KOPT-K1 (cell line): Measurements from ENCODE around the gene ERP44.
A peak's percentile ranks its signal among the peaks of the same experiment; 100 is the strongest.
"Not testable (repeated sequence)": the region's sequence is repeated elsewhere in the genome, so short reads cannot be mapped to it uniquely, and the experiment has no call there.

ENCODE experiments used
- H3K27ac ChIP-seq: fragments of 200-600 bp; sonication (generic); 2 replicates; pipeline ENCODE4 v1.5.1; 2016; ENCODE audit warnings: antibody characterized with exemption, mild to moderate bottlenecking, low read depth, low read length; ENCODE audit not compliant: poor library complexity, severe bottlenecking
- H3K36me3 ChIP-seq: fragments of 200-600 bp; sonication (generic); 2 replicates; pipeline ENCODE4 v1.5.1; 2017; ENCODE audit warnings: antibody characterized with exemption, mild to moderate bottlenecking, low read length, moderate library complexity; ENCODE audit not compliant: insufficient read depth
- H3K9me3 ChIP-seq: fragments of 200-600 bp; sonication (generic); 2 replicates; pipeline ENCODE4 v1.5.1; 2017; ENCODE audit warnings: antibody characterized with exemption, low read length, mild to moderate bottlenecking; ENCODE audit not compliant: insufficient read depth, poor library complexity, severe bottlenecking

ERP44 gene

DNA sequence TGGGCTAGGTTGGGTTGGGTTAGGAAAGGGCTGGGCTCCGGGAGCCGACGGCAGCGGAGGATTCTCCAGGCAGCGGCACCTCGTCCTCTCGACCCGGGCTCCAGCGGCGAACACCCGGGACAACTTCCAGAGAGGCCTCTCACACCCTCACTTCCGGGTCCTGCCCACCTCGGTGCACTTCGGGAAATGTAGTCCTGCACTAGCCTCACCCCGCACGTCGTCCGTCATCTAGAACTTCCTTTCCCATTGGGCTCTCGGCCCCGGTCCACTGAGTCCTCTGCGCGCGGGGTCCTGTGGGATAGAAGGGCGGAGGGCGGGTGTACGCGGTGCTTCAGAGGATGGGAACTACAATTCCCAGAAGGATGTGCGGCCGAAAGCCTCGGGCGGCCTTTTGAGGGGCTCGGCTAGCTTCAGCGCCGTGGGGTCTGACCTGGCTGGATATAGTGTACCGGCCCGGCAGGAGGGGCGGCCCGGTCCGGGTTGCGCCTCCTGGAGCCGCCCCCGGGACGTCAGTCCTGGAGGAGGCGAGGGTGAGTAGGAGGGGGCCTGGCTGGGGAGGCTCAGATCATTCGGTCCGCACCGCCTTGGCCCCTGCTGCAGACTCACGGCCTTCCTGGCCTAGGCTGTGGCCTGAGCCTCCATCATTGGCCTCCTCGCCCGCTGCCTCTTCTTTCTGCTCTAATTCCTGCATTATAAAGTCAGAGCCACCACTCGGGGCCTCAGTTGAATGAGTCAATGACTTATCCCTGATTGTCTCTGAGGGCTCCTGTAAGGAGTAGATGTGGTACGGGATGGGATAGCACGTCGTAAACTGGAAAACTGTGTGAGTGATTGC lies at the start of gene ERP44, which contains the start of gene INVS:
TSS of gene ERP44 (minus strand) at position 114 of the 835 bp plus-strand sequence. CDS start 160 bp downstream, outside the sequence.
TSS of gene INVS (plus strand) at position 357 of the 835 bp plus-strand sequence. CDS start 5,279 bp downstream, outside the sequence.
- Histone ChIP-seq H3K36me3 (peaks cover 3% of the 10 kb centered on the region; the same call in 1 of the 2 replicates), H3K9me3 (no peaks in the 10 kb centered on the region), H3K27ac (peak within 1 kb of the TSS; percentile 71)

DNA sequence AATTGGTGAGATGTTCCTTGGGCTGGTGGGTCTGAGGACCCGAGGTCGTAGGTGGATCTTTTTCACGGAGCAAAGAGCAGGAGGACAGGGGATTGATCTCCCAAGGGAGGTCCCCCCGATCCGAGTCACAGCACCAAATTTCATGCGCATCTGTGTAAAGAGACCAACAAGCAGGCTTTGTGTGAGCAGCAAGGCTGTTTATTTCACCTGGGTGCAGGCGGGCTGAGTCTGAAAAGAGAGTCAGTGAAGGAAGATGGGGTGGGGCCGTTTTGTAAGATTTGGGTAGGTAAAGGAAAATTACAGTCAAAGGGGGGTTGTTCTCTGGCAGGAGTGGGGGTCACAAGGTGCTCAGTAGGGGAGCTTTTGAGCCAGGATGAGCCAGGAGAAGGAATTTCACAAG lies 47.2 kb upstream of the ERP44 start:
- H3K36me3 ChIP-seq, H3K9me3 ChIP-seq, H3K27ac ChIP-seq: not testable (repeated sequence)

DNA sequence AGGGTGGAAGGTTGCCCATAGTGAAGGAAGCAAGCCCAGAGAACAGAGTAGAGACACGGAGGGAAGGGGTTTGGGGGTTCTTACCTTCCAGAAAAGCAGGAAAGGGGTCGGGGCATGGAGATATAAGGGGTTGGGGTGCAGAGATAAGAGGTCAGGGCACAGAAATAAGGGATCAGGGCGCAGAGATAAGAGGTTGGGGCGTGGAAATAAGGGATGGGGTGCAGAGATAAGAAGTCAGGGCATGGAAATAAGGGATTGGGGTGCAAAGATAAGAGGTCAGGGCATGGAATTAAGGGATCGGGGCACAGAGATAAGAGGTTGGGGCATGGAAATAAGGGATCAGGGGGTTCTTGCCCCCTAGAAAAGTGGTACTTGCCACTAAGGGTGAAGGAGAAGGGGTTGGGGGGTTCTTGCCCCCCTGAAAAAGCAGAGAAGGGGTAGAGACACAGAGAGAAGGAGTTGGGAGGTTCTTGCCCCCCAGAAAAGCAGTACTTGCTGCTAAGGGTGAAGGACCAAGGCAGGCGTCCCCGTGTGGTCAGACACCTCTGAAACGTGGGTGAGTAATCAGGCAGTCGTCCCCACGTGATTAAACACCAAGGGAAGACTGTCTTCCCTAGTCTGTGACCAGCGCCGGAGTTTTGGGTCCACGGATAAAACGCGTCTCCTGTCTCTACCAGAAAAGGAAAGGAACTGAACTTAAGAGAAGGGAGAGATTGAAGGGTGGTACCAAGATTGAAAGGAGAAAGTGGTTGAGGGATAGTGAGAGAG lies 46.6 kb upstream of the ERP44 start:
- H3K27ac ChIP-seq, H3K9me3 ChIP-seq: not testable (repeated sequence)

DNA sequence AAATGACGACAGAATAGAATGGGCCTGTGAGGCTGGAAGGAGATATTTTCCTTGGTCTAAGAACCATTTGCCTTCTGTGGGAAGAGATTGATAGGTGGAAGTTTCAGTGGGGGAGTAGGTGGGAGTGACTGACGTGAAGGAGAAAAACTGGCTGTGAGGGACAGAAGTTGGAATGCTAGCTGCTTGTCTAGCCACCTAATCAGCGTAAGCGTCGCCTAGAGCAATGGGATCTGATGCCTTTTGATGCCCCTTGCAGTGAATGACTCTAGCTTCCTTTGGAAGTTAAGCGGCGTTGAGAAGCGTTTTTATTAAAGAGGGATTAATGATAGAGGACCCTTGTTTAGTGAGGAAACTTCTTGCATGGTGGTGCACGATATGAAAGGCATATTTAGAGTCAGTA lies 43.1 kb upstream of the ERP44 start:
- not testable (repeated sequence) for H3K36me3 ChIP-seq, H3K27ac ChIP-seq, H3K9me3 ChIP-seq

More for the DNA sequence above, 46.6 kb upstream of the ERP44 start:
- not testable (repeated sequence) for H3K36me3 ChIP-seq

DNA sequence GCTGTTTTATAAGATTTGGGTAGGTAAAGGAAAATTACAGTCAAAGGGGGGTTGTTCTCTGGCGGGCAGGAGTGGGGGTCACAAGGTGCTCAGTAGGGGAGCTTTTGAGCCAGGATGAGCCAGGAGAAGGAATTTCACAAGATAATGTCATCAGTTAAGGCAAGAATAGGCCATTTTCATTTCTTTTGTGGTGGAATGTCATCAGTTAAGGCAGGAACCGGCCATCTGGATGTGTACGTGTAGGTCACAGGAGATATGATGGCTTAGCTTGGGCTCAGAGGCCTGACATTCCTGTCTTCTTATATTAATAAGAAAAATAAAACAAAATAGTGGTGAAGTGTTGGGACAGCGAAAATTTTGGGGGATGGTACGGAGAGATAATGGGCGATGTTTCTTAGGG lies 41.5 kb upstream of the ERP44 start:
- not testable (repeated sequence) for H3K27ac ChIP-seq, H3K9me3 ChIP-seq, H3K36me3 ChIP-seq

DNA sequence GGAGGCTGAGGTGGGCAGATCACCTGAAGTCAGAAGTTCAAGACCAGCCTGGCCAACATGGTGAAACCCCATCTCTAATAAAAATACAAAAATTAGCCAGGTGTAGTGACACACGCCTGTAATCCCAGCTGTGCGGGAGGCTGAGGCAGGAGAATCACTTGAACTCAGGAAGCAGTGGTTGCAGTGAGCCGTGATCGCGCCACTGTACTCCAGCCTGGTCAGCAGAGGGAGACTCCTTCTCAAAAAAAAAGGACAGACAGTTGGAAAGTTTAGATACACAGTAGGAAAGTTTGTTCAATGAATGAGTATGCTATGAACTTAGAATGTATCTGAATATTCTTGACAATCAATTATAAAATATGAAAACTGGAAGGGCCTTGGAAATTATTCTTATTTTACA lies 38.0 kb upstream of the ERP44 start:
- peaks cover 11% of the 10 kb centered on the region for H3K36me3 ChIP-seq
- H3K9me3 ChIP-seq: not testable (repeated sequence)

DNA sequence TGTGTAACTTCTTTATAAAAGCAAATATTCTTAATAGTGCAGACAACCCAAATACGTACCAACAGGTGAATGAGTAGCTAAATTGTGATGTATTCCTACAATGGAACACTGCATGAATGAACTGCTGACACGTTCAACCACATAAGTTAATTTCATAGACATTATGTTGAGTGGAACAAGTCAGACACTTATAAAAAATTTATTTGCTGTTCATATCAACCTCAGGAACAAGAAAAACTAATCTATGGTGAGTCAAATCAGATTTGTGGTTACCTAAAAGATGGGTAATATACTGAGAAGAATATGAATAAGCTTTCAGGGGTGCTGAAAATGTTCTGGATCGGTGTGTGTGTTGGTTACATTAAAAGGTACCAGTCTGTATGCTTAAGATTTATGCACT lies 35.9 kb upstream of the ERP44 start:
- no peak overlapping the region for H3K27ac ChIP-seq
- H3K9me3 ChIP-seq: no peaks in the 10 kb centered on the region
- peaks cover 13% of the 10 kb centered on the region for H3K36me3 ChIP-seq

More for the DNA sequence above, 38.0 kb upstream of the ERP44 start:
- H3K27ac ChIP-seq: not testable (repeated sequence)

DNA sequence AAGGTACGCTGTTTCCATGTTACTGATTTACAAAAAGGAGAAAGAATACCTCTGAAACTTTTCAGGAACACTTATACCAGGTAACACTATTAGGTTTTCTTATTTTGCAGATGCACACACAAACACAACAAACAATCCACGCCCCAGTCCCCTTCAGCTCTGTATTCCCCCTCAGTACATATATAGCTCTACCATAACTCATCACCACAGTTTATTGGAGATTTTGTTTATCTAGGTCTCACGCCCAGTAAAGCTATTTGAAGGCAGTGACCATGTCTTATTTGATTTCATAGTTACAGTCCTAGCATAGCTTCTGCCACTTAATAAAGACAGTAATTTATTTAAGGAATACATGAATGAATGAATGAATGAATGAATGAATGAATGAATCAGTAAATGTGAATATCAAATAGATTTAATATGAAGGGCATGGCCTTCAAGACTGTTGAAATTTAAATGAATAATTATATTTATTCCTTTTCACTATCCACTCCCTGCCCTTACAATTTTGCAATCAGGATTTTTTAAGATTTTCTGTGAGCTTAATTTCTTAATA lies 33.2 kb upstream of the ERP44 start:
- H3K9me3 ChIP-seq: no peaks in the 10 kb centered on the region
- H3K36me3 ChIP-seq: peaks cover 20% of the 10 kb centered on the region
- H3K27ac ChIP-seq: no peak overlapping the region

DNA sequence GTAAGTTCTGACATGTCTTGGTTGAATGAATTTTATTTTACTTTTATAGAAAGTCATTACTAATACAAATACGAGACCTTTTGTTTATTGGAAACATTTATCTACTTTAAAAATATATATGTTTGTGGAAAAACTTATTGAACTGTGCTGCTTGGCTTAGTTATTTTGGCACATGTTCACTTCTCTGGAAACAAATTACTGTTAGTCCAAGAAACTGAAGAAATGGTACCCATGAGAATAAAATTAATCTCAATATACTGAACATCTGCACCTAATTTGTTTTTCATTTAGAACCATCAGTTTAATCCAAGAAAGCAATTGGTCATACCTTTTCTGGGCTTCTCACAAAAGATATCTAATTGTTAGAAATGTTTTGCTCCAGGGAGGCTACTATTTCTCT lies 32.4 kb upstream of the ERP44 start:
- peaks cover 20% of the 10 kb centered on the region for H3K36me3 ChIP-seq
- no peak overlapping the region for H3K27ac ChIP-seq

DNA sequence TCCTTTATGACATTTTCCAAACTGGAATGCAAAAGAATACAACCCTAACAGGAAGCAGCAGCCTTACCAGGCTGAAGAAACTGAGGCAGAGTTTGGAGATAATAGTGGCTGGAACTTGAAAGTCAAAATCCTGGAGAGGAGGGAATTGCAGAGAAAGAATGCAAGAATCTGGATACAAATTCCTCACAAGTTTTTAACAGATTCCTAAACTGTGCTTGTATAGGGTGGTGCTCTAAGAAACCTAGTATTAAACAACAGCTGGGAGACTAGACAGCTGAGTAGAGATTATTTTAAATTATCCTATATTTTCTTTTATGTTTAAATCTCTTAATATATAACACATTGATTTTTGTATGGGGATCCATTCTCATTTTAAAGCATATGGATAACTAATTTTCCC lies 31.0 kb upstream of the ERP44 start:
- Histone ChIP-seq H3K36me3 (peaks cover 20% of the 10 kb centered on the region), H3K9me3 (no peaks in the 10 kb centered on the region), H3K27ac (no peak overlapping the region)

More for the DNA sequence above, 32.4 kb upstream of the ERP44 start:
- no peaks in the 10 kb centered on the region for H3K9me3 ChIP-seq

DNA sequence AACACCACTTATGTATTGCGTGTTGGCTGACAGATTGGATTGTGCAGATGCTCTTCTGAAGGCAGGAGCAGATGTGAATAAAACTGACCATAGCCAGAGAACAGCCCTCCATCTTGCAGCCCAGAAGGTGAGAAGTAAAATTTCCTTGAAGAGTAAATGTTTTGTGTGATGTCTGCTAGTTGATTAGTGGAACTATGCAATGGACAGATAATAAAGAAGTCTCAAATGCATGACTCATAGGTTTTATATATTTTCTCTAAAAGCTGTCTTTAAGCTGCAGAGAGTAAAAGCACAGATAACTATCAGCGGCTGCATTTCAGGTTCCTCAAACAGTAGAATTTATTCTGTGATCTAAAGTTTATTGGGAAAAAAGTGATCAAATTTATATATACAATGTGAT lies 27.6 kb upstream of the ERP44 start:
- H3K9me3 ChIP-seq: no peaks in the 10 kb centered on the region
- no peak overlapping the region for H3K27ac ChIP-seq
- peaks cover 7% of the 10 kb centered on the region for H3K36me3 ChIP-seq

DNA sequence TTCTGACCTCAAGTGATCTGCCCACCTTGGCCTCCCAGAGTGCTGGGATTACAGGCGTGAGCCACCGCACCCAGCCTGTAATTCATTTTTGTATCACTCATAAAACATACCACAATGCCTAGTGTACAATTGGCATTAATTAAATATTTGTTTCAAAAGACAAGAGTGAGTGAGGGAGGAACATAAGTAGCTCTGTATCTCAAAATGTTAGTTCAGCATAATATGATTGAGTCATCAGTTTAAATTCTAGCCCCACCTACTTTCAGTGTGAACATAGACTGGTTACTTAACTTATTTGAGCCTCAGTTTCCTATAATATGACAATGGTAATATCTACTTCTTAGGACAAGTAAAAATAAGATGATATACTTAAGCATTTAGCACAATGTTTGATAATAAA lies 27.1 kb upstream of the ERP44 start:
- H3K36me3 ChIP-seq: peaks cover 7% of the 10 kb centered on the region
- no peaks in the 10 kb centered on the region for H3K9me3 ChIP-seq
- no peak overlapping the region for H3K27ac ChIP-seq

DNA sequence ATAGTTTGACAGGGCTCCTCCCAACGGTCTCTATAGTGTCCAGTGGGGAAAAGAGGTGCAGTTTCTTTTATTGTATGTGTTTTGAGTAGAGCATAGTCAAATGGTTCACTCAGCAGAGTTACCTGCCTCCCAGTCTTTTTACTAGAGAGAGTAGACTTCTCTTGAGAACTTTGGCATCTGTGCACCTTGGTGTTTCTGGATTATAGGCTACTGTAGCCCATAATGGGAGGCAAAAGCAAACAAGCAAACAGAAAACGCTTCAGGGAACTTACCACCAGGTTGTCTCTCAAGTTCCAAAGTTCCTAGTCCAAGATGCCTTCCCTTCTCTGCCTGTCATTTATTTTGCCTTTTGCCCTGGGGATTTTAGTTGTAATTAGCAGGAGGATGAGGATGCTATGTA lies 26.4 kb upstream of the ERP44 start:
- Histone ChIP-seq H3K27ac (no peak overlapping the region), H3K36me3 (peaks cover 7% of the 10 kb centered on the region), H3K9me3 (no peaks in the 10 kb centered on the region)

DNA sequence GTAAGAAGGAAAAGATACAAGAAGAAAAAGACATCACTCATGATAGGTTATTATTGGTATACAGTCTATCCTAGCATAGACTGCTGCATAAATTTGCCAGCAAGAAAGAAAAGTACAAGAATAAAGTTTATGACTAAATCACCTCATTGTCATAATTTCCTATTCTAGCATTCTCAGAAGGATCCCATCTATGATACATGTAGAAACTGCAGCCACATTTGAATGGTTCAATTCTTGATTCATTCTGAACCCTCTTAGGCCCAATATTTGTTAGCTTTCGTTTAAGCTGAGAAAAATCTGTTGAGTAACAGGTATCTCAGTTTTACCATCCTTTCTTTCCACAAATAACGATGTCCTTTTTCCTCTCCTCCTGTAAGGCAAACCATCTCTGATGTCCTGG lies 21.5 kb upstream of the ERP44 start:
- Histone ChIP-seq H3K9me3 (no peaks in the 10 kb centered on the region), H3K27ac (no peak overlapping the region), H3K36me3 (no peaks in the 10 kb centered on the region)

DNA sequence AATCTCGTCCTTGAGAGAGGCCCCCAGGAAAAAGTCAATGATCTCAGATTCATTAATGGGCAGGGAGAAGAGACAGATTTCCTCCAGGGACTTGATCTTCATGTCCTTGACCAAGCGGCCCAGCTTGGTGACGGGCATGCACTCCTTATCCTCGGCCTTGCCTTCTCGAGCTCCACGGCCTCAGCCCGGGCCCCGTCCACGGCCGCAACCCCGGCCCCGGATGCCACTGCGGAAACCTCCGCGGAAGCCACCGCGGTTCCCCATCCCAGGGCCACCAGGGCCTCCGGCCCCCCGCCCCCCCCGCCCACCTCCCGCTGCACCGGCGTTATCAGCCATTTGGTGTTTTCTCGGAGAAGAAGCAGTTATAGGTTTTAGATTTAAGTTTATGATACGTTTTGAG lies 18.5 kb upstream of the ERP44 start:
- H3K9me3 ChIP-seq: no peaks in the 10 kb centered on the region
- H3K36me3 ChIP-seq: peaks cover 2% of the 10 kb centered on the region; the same call in 1 of the 2 replicates
- no peak overlapping the region for H3K27ac ChIP-seq
